CD4-positive, alpha-beta T cell treated with Interleukin-4 for 1 hour (primary cell): ENCODE results near the gene LRBA.

ENCODE experiments used
- DNase-seq, 2 donors: peaks; one replicate each; pipeline ENCODE4 v3.0.0-alpha.2; 2020 to 2022

Gene LRBA

DNA sequence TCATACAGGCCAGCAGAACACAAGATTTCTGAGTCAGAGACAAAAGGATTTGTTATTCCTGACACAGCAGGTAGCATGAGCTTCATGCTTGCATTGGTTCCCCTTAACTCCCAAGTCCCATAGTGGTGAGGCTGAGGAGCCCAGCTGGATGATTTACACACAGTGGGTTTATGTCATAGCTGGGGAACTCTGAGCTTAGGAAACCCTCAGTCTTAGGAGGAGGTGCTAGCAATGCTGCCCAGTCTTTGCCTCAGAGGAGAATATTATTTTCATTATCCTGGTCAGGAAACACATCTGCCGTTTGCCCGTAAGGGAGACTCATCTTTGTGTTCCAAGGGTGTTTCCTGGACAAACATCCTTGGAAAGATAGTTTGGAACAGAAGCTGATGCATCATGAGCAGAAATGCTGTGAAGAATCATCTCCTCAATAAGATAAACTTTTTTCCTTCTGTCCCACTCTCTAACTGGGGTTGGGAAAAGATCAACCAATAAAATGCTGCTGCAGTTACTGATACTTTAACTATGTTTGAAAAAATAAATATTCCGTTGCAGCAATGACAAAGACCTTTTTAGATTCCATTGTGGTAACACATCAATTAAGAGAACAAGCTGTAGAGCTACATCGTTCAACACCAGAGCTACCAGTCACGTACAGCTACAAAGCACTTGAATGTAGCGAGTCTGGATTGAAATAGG lies 790.0 kb downstream of the LRBA start:
- DNase-seq = no peak

DNA sequence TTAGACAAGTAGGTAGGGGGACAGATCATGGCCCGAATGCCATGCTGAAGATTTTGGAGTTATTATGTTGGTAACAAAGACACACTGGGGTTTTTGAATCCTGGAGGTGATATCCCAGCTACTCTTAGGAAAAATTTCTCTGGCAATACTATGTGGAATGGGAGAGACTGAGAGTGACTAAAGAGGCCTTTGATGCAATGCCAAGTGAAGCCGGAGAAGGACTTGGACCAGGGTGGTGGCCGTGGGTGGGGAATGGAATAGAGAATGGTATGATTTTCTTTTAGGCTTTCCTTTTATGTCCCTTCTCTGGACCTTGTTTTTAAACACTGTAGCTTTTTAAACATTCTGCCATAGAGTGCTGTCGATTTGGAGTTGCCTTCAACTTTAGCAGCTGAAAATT lies 795.2 kb downstream of the LRBA start:
- DNase-seq = no peak

DNA sequence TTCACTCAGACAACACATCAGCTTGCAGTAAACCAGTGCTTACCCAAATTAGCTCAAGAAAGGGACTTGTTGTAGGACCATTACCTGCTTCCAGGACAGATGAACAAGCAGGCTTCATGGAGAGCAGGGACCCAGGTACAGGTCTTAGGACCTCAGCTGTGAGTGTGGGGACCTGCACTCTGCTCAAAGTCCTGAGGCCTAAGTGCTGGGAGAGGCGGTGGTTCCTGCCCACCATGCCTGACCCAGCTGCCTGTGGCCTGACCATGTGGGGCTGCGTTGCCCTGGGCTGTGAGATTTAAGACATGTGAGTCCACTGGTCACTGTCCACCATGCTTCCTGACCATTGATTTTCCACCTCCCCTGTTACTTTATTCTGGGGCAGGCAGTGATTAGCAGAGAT lies 796.6 kb downstream of the LRBA start:
- DNase-seq = no peak

DNA sequence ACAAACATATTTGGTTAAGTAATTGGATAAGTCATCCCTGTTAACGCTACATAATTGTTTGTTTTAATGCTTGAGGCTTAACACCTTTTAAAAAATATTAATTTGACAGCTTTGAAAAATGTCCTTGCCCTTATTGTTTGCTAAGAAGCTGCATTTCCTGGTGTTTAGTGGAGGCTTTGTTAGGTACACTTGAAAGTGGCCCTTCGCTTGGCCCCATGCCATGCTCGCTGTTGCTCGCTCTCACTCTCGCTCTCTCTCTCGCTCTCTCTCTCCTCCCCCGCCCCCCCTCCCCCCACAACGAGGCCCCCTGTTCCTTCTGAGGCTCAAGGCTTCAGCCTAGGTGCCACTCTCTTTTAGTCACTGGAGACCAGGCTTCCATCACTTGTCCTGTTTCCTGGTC lies 797.3 kb downstream of the LRBA start:
- no peak for DNase-seq

DNA sequence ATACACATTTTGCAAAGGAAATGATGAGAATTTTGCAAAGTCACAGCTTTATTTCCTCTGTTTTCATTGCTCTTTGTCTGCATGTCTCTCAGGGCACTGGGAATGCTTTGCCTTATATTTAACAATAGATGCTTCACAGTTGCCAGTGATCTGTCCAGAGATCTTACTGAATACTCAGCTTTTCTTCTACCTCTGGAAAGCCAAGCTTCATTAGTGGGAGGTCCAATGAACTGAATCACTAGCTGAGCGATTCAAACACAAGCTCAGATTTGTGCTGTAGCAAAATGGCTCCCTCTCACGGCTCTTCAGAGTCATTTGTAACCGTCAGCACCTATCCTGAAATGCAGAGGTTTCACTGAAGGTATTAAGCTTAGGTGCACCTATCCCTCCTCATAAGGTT lies 797.9 kb downstream of the LRBA start:
- no peak for DNase-seq

DNA sequence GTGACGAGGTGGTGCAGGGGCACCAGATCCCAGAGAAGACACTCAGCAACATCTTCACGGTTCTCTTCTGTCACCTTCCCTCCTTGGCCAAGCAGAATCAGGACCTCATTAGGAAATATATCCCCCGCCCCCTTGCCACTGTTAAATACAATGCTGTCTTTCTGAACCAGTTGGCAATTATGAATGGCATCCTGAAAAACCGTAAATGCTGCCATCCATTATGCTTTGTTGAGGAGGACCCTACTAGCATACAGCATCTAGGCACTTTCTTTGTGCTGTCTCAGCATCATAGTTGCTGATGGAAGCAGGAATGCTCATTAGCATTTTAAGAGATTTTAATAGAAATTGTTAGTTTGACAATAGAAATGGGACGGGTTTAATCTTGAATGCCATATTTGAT lies 798.4 kb downstream of the LRBA start:
- DNase-seq = no peak

DNA sequence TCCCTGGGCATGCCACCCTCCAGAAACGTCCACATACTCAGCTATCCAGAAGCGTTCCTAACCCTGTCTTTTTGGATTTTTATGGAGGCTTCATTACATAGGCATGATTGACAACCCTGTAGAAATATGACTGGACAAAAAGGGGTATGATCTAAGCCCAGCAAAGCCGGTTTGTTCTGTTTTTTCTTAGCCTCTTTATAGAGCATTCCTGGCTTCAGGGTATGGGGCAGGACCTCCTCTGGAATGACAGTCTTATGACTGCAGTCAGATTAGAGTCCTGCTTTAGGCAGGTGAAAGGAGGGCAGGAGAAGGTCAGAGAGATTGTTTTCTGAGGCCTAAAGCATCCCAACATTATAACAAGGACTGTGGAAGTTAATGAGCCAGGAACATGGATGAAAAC lies 799.5 kb downstream of the LRBA start:
- DNase-seq = no peak
